Right atrium auricular region (tissue), 2 donors: ENCODE measurements around the gene CUBN. TPM values are rescaled to one million over a fixed set of nuclear protein-coding genes. Genes with fewer than 3 reads are reported as not detected.

Source experiments
- DNase-seq: peaks from one replicate; pipeline ENCODE4 v3.0.0-alpha.2; 2019; ENCODE audit warnings: low spot score
- H3K27ac ChIP-seq, 2 donors: fragments of 200-600 bp; sonication (generic); 1 replicate in 1 of 2; 2 replicates in 1 of 2; pipeline ENCODE4 v1.5.1; 2016 to 2019
- H3K27me3 ChIP-seq, 2 donors: fragments of 200-600 bp; sonication (generic); one replicate each; pipeline versions ENCODE4 v1.5.1 to v1.6.0; 2017 to 2019
- H3K36me3 ChIP-seq: fragments of 200-600 bp; sonication (generic); one replicate; pipeline ENCODE4 v1.5.1; 2016
- H3K4me1 ChIP-seq, 2 donors: fragments of 200-600 bp; sonication (generic); one replicate each; pipeline versions ENCODE4 v1.5.1 to v1.6.0; 2017 to 2019
- H3K4me3 ChIP-seq, 2 donors: fragments of 200-600 bp; sonication (generic); 1 replicate in 1 of 2; 2 replicates in 1 of 2; pipeline ENCODE4 v1.5.1; 2017 to 2019; ENCODE audit warnings: mild to moderate bottlenecking in 1 of 2, moderate library complexity in 1 of 2
- H3K9me3 ChIP-seq, 2 donors: fragments of 200-600 bp; sonication (generic); one replicate each; pipeline ENCODE4 v1.5.1; 2019
- total RNA-seq, 2 donors: library from RNA; depleted of rRNA; stranded (reverse); fragments of >200 nt; gene quantifications; one replicate each; pipeline ENCODE4 v1.1.0, GENCODE V29; 2016
- TF ChIP-seq, protein P1 (sequence below), 2 donors: fragments of 200-600 bp; sonication (generic); IDR thresholded peaks; one replicate each; pipeline ENCODE4 v1.5.1; 2019; ENCODE audit warnings: antibody characterized with exemption in 2 of 2

CUBN gene
- total RNA-seq, 2 donors from 2014 or later: 0.15 to 0.94 TPM

GRCh38 chr10:16942381-16943078, 187.1 kb downstream of the CUBN start:
- Histone ChIP-seq H3K4me3 (no peak overlapping the region), H3K27ac (no peak overlapping the region)
- TF ChIP-seq, protein P1, sequence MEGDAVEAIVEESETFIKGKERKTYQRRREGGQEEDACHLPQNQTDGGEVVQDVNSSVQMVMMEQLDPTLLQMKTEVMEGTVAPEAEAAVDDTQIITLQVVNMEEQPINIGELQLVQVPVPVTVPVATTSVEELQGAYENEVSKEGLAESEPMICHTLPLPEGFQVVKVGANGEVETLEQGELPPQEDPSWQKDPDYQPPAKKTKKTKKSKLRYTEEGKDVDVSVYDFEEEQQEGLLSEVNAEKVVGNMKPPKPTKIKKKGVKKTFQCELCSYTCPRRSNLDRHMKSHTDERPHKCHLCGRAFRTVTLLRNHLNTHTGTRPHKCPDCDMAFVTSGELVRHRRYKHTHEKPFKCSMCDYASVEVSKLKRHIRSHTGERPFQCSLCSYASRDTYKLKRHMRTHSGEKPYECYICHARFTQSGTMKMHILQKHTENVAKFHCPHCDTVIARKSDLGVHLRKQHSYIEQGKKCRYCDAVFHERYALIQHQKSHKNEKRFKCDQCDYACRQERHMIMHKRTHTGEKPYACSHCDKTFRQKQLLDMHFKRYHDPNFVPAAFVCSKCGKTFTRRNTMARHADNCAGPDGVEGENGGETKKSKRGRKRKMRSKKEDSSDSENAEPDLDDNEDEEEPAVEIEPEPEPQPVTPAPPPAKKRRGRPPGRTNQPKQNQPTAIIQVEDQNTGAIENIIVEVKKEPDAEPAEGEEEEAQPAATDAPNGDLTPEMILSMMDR (IDR thresholded peaks at IDR 0.05): no peak

GRCh38 chr10:16941870-16942269, 187.7 kb downstream of the CUBN start:
- Histone ChIP-seq H3K27me3 (no peaks in the 10 kb centered on the region), H3K9me3 (no peaks in the 10 kb centered on the region), H3K36me3 (no peaks in the 10 kb centered on the region), H3K4me3 (no peak overlapping the region), H3K27ac (no peak overlapping the region), H3K4me1 (peaks cover 0 to 5% of the 10 kb centered on the region in 2 donors)
- no peak for DNase-seq
- TF ChIP-seq, protein P1 (IDR thresholded peaks at IDR 0.05): no peak

More at GRCh38 chr10:16942381-16943078, 187.1 kb downstream of the CUBN start:
- Histone ChIP-seq H3K36me3 (no peaks in the 10 kb centered on the region), H3K9me3 (no peaks in the 10 kb centered on the region), H3K4me1 (peaks cover 0 to 5% of the 10 kb centered on the region in 2 donors), H3K27me3 (no peaks in the 10 kb centered on the region)
- DNase-seq: no peak

DNA sequence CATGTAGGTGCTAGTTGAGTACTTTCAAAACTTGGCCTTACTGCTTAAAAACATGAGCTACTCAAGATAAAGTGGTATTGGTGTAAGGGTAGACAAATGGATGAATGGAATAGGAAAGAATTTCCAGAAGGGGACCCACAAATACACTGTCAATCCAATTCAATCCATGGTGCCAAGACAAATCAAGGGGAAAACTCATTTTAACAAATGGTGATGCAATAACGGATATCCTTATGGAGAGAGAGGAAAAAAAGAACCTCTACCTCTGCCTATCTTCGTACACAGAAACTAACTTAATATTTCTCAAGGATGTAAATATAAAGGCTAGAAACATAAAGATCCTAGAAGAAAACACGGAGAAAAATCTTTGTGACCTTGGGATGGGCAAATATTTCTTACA, 188.5 kb downstream of the CUBN start:
- TF ChIP-seq, protein P1 (IDR thresholded peaks at IDR 0.05): no peak

GRCh38 chr10:16938952-16939351, 190.7 kb downstream of the CUBN start:
- Histone ChIP-seq H3K4me3 (no peak overlapping the region), H3K27ac (no peak overlapping the region), H3K36me3 (no peaks in the 10 kb centered on the region), H3K4me1 (no peaks in the 10 kb centered on the region), H3K9me3 (no peaks in the 10 kb centered on the region), H3K27me3 (no peaks in the 10 kb centered on the region)
- TF ChIP-seq, protein P1 (IDR thresholded peaks at IDR 0.05): no peak
- DNase-seq: no peak

More for the DNA sequence above, 188.5 kb downstream of the CUBN start:
- Histone ChIP-seq H3K4me1 (peaks cover 0 to 5% of the 10 kb centered on the region in 2 donors), H3K9me3 (no peaks in the 10 kb centered on the region), H3K27me3 (no peaks in the 10 kb centered on the region), H3K4me3 (no peak overlapping the region), H3K36me3 (no peaks in the 10 kb centered on the region), H3K27ac (no peak overlapping the region)
- no peak for DNase-seq

GRCh38 chr10:16934461-16934860, 195.2 kb downstream of the CUBN start:
- no peaks in the 10 kb centered on the region for H3K36me3 ChIP-seq
- no peak for DNase-seq
- H3K4me1 ChIP-seq: no peaks in the 10 kb centered on the region
- no peak overlapping the region for H3K4me3 ChIP-seq
- H3K9me3 ChIP-seq: no peaks in the 10 kb centered on the region
- TF ChIP-seq, protein P1 (IDR thresholded peaks at IDR 0.05): no peak
- H3K27ac ChIP-seq: no peak overlapping the region
- H3K27me3 ChIP-seq: no peaks in the 10 kb centered on the region

- H3K4me3 ChIP-seq: no peak overlapping the region
- no peaks in the 10 kb centered on the region for H3K4me1 ChIP-seq
- no peaks in the 10 kb centered on the region for H3K9me3 ChIP-seq
- no peaks in the 10 kb centered on the region for H3K36me3 ChIP-seq
- TF ChIP-seq, protein P1 (IDR thresholded peaks at IDR 0.05): no peak
- H3K27ac ChIP-seq: no peak overlapping the region
- no peak for DNase-seq
- H3K27me3 ChIP-seq: no peaks in the 10 kb centered on the region
These were observed 195.8 kb downstream of the CUBN start for GRCh38 chr10:16933783-16934182.
